Keratinocyte (primary cell): ENCODE data around the gene PRR19.

Source experiments
- CTCF ChIP-seq, 3 experiments: IDR thresholded peaks in 1 of 3; conservative IDR thresholded peaks in 1 of 3; optimal IDR thresholded peaks in 1 of 3; 2 replicates in 2 of 3; 3 replicates in 1 of 3; pipeline versions ENCODE3 to v1.5.1; 2011; ENCODE audit warnings: low read length in 3 of 3, mild to moderate bottlenecking in 3 of 3, moderate library complexity in 2 of 3, control low read depth in 1 of 3, inconsistent platforms in 1 of 3; ENCODE audit not compliant: insufficient read depth in 2 of 3; ENCODE audit errors: extremely low read depth in 1 of 3
- EZH2 ChIP-seq: IDR thresholded peaks from one replicate; pipeline ENCODE4 v1.6.1; 2012; ENCODE audit warnings: inconsistent platforms, mild to moderate bottlenecking, low read length, moderate library complexity

- TF ChIP-seq CTCF (optimal IDR thresholded peaks at IDR 0.05 in 1 of 3, IDR thresholded peaks at IDR 0.05 in 1 of 3, conservative IDR thresholded peaks at IDR 0.05 in 1 of 3; ENCODE audit: extremely low read depth in 1 of 3, insufficient read depth in 2 of 3, low read length in 3 of 3) = peak in 2 of 3 experiments; percentile 34 to 43
- TF ChIP-seq EZH2 = peak; percentile 51
These were observed 22.1 kb downstream of the PRR19 start for GRCh38 chr19:42323852-42324654.
